NB4 (cell line): Measurements from ENCODE around the gene NXPH1.

Source experiments
- MAX ChIP-seq: IDR thresholded peaks from 2 replicates; pipeline ENCODE4 v1.6.1; 2011; ENCODE audit warnings: low read depth, low read length
- MYC ChIP-seq: IDR thresholded peaks from 2 replicates; pipeline ENCODE4 v1.6.1; 2011; ENCODE audit warnings: low read depth, low read length
- POLR2A ChIP-seq: IDR thresholded peaks from 2 replicates; pipeline ENCODE4 v1.6.1; 2011; ENCODE audit warnings: mild to moderate bottlenecking; ENCODE audit not compliant: insufficient read length; ENCODE audit errors: extremely low read depth
- TF ChIP-seq, protein P1 (sequence below): IDR thresholded peaks from one replicate; pipeline ENCODE4 v1.5.1; 2012; ENCODE audit warnings: low read depth, low read length

DNA sequence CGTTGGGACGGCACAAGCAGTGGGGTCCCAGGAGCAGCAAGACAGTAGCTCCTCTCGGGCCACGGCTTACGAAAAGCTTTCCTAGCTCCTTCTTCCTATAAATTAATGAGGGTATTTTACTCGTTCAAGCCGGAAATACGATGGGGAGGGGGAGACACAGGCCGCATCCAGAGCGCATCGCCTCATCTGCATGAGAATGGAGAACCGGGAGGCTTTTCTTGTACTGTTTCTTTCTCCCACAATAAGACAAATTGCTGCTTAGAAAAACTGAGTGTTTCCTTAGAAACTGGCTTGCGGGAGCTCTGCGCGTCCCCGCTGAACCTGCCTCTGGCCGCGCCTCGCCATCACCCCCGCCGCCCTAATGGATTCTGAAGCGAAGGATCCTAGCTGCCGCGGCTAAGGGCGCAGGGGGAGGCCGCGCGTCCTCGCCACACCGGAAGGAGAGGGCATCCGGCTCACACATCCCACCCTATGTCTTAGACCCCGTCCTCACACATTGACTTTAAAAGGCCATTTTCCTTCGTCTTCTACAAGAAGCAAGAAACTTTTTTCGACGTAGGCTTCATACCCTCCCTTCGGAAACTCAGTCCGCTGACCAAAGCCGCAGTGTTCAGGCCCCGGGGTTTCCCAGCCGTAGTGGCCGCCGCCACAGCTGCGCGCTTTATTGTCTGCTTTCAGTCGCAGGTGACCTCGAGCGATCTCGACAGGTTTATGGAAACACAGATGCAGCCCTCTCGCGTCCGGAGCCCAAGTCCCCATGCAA is 8.8 kb downstream of the NXPH1 start:
- TF ChIP-seq, protein P1, sequence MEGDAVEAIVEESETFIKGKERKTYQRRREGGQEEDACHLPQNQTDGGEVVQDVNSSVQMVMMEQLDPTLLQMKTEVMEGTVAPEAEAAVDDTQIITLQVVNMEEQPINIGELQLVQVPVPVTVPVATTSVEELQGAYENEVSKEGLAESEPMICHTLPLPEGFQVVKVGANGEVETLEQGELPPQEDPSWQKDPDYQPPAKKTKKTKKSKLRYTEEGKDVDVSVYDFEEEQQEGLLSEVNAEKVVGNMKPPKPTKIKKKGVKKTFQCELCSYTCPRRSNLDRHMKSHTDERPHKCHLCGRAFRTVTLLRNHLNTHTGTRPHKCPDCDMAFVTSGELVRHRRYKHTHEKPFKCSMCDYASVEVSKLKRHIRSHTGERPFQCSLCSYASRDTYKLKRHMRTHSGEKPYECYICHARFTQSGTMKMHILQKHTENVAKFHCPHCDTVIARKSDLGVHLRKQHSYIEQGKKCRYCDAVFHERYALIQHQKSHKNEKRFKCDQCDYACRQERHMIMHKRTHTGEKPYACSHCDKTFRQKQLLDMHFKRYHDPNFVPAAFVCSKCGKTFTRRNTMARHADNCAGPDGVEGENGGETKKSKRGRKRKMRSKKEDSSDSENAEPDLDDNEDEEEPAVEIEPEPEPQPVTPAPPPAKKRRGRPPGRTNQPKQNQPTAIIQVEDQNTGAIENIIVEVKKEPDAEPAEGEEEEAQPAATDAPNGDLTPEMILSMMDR, result no peak
- TF ChIP-seq MYC (no peak), POLR2A (no peak), MAX (no peak)
